Embryonic facial prominence (tissue), 1 donor: ENCODE measurements around the gene ADAMTS17.
"Not testable (repeated sequence)": the region's sequence is repeated elsewhere in the genome, so short reads cannot be mapped to it uniquely, and the experiment has no call there.

Source experiments
- DNase-seq: peaks from one replicate; pipeline ENCODE4 v3.0.0-alpha.2; 2016; ENCODE audit errors: extremely low spot score

The ADAMTS17 gene

GRCh38 chr15:100093211-100094126, 248.3 kb downstream of the ADAMTS17 start:
- no peak for DNase-seq

- no peak for DNase-seq
Measured at GRCh38 chr15:100092034-100092433, 249.7 kb downstream of the ADAMTS17 start.

- DNase-seq, result no peak
Measured at GRCh38 chr15:100090411-100090810, 251.4 kb downstream of the ADAMTS17 start.

- DNase-seq, result not testable (repeated sequence)
Measured at GRCh38 chr15:100084042-100084821, 257.5 kb downstream of the ADAMTS17 start.

GRCh38 chr15:100083572-100083971, 258.2 kb downstream of the ADAMTS17 start:
- DNase-seq, result no peak

- no peak for DNase-seq
Measured at GRCh38 chr15:100082761-100083402, 258.9 kb downstream of the ADAMTS17 start.

- DNase-seq, result no peak
Measured at GRCh38 chr15:100081454-100081853, 260.3 kb downstream of the ADAMTS17 start.

- DNase-seq, result no peak
Measured at GRCh38 chr15:100078511-100079220, 263.1 kb downstream of the ADAMTS17 start.

GRCh38 chr15:100075229-100075628, 266.5 kb downstream of the ADAMTS17 start:
- DNase-seq, result no peak

- no peak for DNase-seq
Measured at GRCh38 chr15:100073982-100074381, 267.8 kb downstream of the ADAMTS17 start.

GRCh38 chr15:100066521-100067280, 275.1 kb downstream of the ADAMTS17 start:
- not testable (repeated sequence) for DNase-seq

GRCh38 chr15:100061944-100062343, 279.8 kb downstream of the ADAMTS17 start:
- no peak for DNase-seq

GRCh38 chr15:100060276-100060926, 281.4 kb downstream of the ADAMTS17 start:
- peak; percentile 47 for DNase-seq

GRCh38 chr15:100059521-100059920, 282.3 kb downstream of the ADAMTS17 start:
- no peak for DNase-seq

GRCh38 chr15:100059094-100059493, 282.7 kb downstream of the ADAMTS17 start:
- DNase-seq, result no peak

- DNase-seq, result no peak
Measured at GRCh38 chr15:100058458-100058857, 283.3 kb downstream of the ADAMTS17 start.

GRCh38 chr15:100057281-100057680, 284.5 kb downstream of the ADAMTS17 start:
- no peak for DNase-seq

GRCh38 chr15:100056411-100057072, 285.2 kb downstream of the ADAMTS17 start:
- no peak for DNase-seq

- DNase-seq, result no peak
Measured at GRCh38 chr15:100055821-100056220, 286.0 kb downstream of the ADAMTS17 start.

- no peak for DNase-seq
Measured at GRCh38 chr15:100054539-100054938, 287.2 kb downstream of the ADAMTS17 start.
